Ascending aorta (tissue), 2 donors: ENCODE measurements around the gene ITIH2. TPM values are rescaled to one million over a fixed set of nuclear protein-coding genes. Genes with fewer than 3 reads are reported as not detected.
A peak's percentile ranks its signal among the peaks of the same experiment; 100 is the strongest.
"Not testable (repeated sequence)": the region's sequence is repeated elsewhere in the genome, so short reads cannot be mapped to it uniquely, and the experiment has no call there.

Experiments used
- DNase-seq, 2 donors: peaks; one replicate each; pipeline ENCODE4 v3.0.0-alpha.2; 2019; ENCODE audit warnings: low spot score in 2 of 2
- H3K27ac ChIP-seq, 2 donors: fragments of 200-600 bp; sonication (generic); one replicate each; pipeline ENCODE4 v1.5.1; 2016 to 2017; ENCODE audit warnings: mild to moderate bottlenecking in 1 of 2
- H3K27me3 ChIP-seq: fragments of 200-600 bp; sonication (generic); one replicate; pipeline ENCODE4 v1.5.1; 2017
- H3K36me3 ChIP-seq, 2 donors: fragments of 200-600 bp; sonication (generic); one replicate each; pipeline ENCODE4 v1.5.1; 2016
- H3K4me1 ChIP-seq, 2 donors: fragments of 200-600 bp; sonication (generic); one replicate each; pipeline ENCODE4 v1.5.1; 2016 to 2017; ENCODE audit warnings: mild to moderate bottlenecking in 1 of 2
- H3K4me3 ChIP-seq, 2 donors: fragments of 200-600 bp; sonication (generic); one replicate each; pipeline ENCODE4 v1.5.1; 2016 to 2017; ENCODE audit warnings: mild to moderate bottlenecking in 1 of 2
- H3K9me3 ChIP-seq, 2 donors: fragments of 200-600 bp; sonication (generic); one replicate each; pipeline ENCODE4 v1.5.1; 2016
- CTCF ChIP-seq, 3 experiments: fragments of 200-600 bp in 2 of 3; fragments of 450-650 bp in 1 of 3; sonication (generic) in 2 of 3; IDR thresholded peaks; one replicate each; pipeline ENCODE4 v1.5.1; 2016 to 2019; ENCODE audit warnings: antibody characterized with exemption in 3 of 3, mild to moderate bottlenecking in 1 of 3, moderate library complexity in 1 of 3
- intact Hi-C: fragments of 100-400 bp; cut with DNase I; formaldehyde crosslinking; loops from one replicate; pipeline ENCODE4 v1.15.1; 2023
- total RNA-seq: library from RNA; depleted of rRNA; stranded (reverse); fragments of >200 nt; gene quantifications from one replicate; pipeline ENCODE4 v1.1.0, GENCODE V29; 2016

Gene ITIH2
- total RNA-seq, 1 donor from 2014 or later = 2.4 TPM

GRCh38 chr10:7767209-7767608, 64.1 kb downstream of the ITIH2 start:
- Histone ChIP-seq H3K27me3 (no peaks in the 10 kb centered on the region), H3K9me3 (no peaks in the 10 kb centered on the region), H3K27ac (no peak overlapping the region), H3K36me3 (peaks cover 29 to 61% of the 10 kb centered on the region in 2 donors), H3K4me1 (no peaks in the 10 kb centered on the region), H3K4me3 (no peak overlapping the region)
- no peak for TF ChIP-seq CTCF (IDR thresholded peaks at IDR 0.05)
- intact Hi-C loops = no loop called here
- no peak for DNase-seq

GRCh38 chr10:7768417-7768816, 65.3 kb downstream of the ITIH2 start:
- DNase-seq = no peak
- H3K9me3 ChIP-seq = no peaks in the 10 kb centered on the region
- no peaks in the 10 kb centered on the region for H3K27me3 ChIP-seq
- H3K36me3 ChIP-seq = peaks cover 25 to 55% of the 10 kb centered on the region in 2 donors
- no peak overlapping the region for H3K4me3 ChIP-seq
- no peak overlapping the region for H3K27ac ChIP-seq
- no peak for TF ChIP-seq CTCF (IDR thresholded peaks at IDR 0.05)
- no peaks in the 10 kb centered on the region for H3K4me1 ChIP-seq
- intact Hi-C loops = no loop called here

- intact Hi-C loops = no loop called here
- no peak for TF ChIP-seq CTCF (IDR thresholded peaks at IDR 0.05)
- H3K36me3 ChIP-seq = peaks cover 41 to 68% of the 10 kb centered on the region in 2 donors
These were observed 71.0 kb downstream of the ITIH2 start for GRCh38 chr10:7773845-7774801.

GRCh38 chr10:7776777-7777176, 73.7 kb downstream of the ITIH2 start:
- H3K9me3 ChIP-seq = no peaks in the 10 kb centered on the region
- intact Hi-C loops = no loop called here
- no peak for TF ChIP-seq CTCF (IDR thresholded peaks at IDR 0.05)
- H3K4me3 ChIP-seq = no peak overlapping the region
- H3K4me1 ChIP-seq = no peaks in the 10 kb centered on the region
- H3K27ac ChIP-seq = no peak overlapping the region
- H3K27me3 ChIP-seq = no peaks in the 10 kb centered on the region
- no peak for DNase-seq
- peaks cover 46 to 77% of the 10 kb centered on the region in 2 donors for H3K36me3 ChIP-seq

More at GRCh38 chr10:7773845-7774801, 71.0 kb downstream of the ITIH2 start:
- Histone ChIP-seq H3K27me3 (no peaks in the 10 kb centered on the region), H3K4me1 (no peaks in the 10 kb centered on the region), H3K9me3 (no peaks in the 10 kb centered on the region), H3K27ac (no peak overlapping the region), H3K4me3 (no peak overlapping the region)
- no peak for DNase-seq

- H3K36me3 ChIP-seq = peaks cover 24 to 40% of the 10 kb centered on the region in 2 donors
- DNase-seq, H3K4me1 ChIP-seq, H3K27me3 ChIP-seq, intact Hi-C loops, H3K4me3 ChIP-seq, H3K9me3 ChIP-seq, H3K27ac ChIP-seq: not testable (repeated sequence)
These were observed 79.1 kb downstream of the ITIH2 start for GRCh38 chr10:7782194-7782593.

GRCh38 chr10:7786430-7786829, 83.3 kb downstream of the ITIH2 start:
- Histone ChIP-seq H3K27me3 (no peaks in the 10 kb centered on the region), H3K4me1 (peaks cover 0 to 22% of the 10 kb centered on the region in 2 donors), H3K9me3 (no peaks in the 10 kb centered on the region), H3K4me3 (peak overlapping the region; percentile 64 to 95), H3K27ac (no peak overlapping the region), H3K36me3 (peaks cover 0 to under 1% of the 10 kb centered on the region in 2 donors)
- intact Hi-C loops = no loop called here
- no peak for TF ChIP-seq CTCF (IDR thresholded peaks at IDR 0.05)
- DNase-seq = no peak
